K562 (cell line): ENCODE data around the gene UMODL1. TPM values are rescaled to one million over a fixed set of nuclear protein-coding genes. Genes with fewer than 3 reads are reported as not detected.

Experiments
- ATAC-seq: fragments of 200-7000 bp; cut with Tn5 transposase; 3 replicates; pipeline ENCODE4 v1.9.1; 2020; ENCODE audit warnings: moderate library complexity
- BruUV-seq: library from RNA; stranded (reverse); fragments of 400-500 nt; replicated peaks from 2 replicates; lab custom pipeline; 2021; lab: Mats Ljungman, UMichigan
- CTCF ChIA-PET: fragments of 300-600 bp; formaldehyde crosslinking; extraction: SDS; loops from one replicate; lab custom pipeline; 2021; ENCODE audit warnings: low intra/inter-chr PET ratio; lab: Yijun Ruan, JAX
- POLR2A ChIA-PET: fragments of 300-600, 350-650 bp; sonication (Branson Sonifier 250); formaldehyde crosslinking; extraction: SDS; loops from one replicate; lab custom pipeline; 2021; ENCODE audit warnings: antibody characterized with exemption, inconsistent platforms; lab: Yijun Ruan, JAX
- DNase-seq, 4 experiments: peaks; one replicate each; pipeline versions ENCODE4 v3.0.0 to v3.0.0-alpha.2; 2011 to 2018; ENCODE audit warnings: low spot score in 3 of 4, mixed read lengths in 3 of 4; ENCODE audit errors: extremely low read depth in 1 of 4
- FAIRE-seq: peaks from 2 replicates; lab custom pipeline; 2011; peaks lifted over from hg19 to GRCh38; lab: Jason Lieb, UNC
- H2AFZ ChIP-seq: 2 replicates; pipeline ENCODE4 v1.6.0; 2011; ENCODE audit warnings: low read depth, low read length, control low read depth, inconsistent platforms
- H3K27ac ChIP-seq: fragments of 200-600 bp; 3 replicates; pipeline ENCODE4 v1.8.0; 2011; ENCODE audit warnings: low read depth, mild to moderate bottlenecking, control low read depth, inconsistent platforms, low read length, moderate library complexity, mixed read lengths; ENCODE audit errors: extremely low read depth
- H3K27me3 ChIP-seq, 2 experiments: fragments of 300-600 bp in 1 of 2; 2 replicates in 1 of 2; 3 replicates in 1 of 2; pipeline versions ENCODE4 v1.6.0 to v1.8.0; 2011; ENCODE audit warnings: inconsistent platforms in 2 of 2, low read length in 2 of 2, mild to moderate bottlenecking in 1 of 2, mixed read lengths in 1 of 2, moderate library complexity in 1 of 2; ENCODE audit not compliant: control insufficient read depth in 2 of 2, insufficient read depth in 2 of 2
- H3K36me3 ChIP-seq: fragments of 300-600 bp; 3 replicates; pipeline ENCODE4 v1.8.0; 2011; ENCODE audit warnings: mild to moderate bottlenecking, low read length, inconsistent platforms; ENCODE audit not compliant: control insufficient read depth, insufficient read depth
- H3K4me1 ChIP-seq, 2 experiments: fragments of 200-600 bp in 1 of 2; replicated peaks in 1 of 2; 2 replicates in 1 of 2; 3 replicates in 1 of 2; pipeline versions ENCODE4 v1.5.1 to v1.8.0; 2011; ENCODE audit warnings: inconsistent platforms in 2 of 2, low read length in 2 of 2, mild to moderate bottlenecking in 1 of 2, mixed read lengths in 1 of 2, moderate library complexity in 1 of 2; ENCODE audit not compliant: control insufficient read depth in 2 of 2, insufficient read depth in 2 of 2
- H3K4me2 ChIP-seq: 2 replicates; pipeline ENCODE4 v1.6.1; 2011; ENCODE audit warnings: low read length, control low read depth, inconsistent platforms, mixed read lengths; ENCODE audit not compliant: insufficient read depth
- H3K4me3 ChIP-seq: fragments of 200-600 bp; sonication (generic), shearing (Covaris generic); 2 replicates; pipeline ENCODE4 v1.5.1; 2016; ENCODE audit warnings: control low read depth, inconsistent platforms
- H3K79me2 ChIP-seq: fragments of 200-600 bp; 3 replicates; pipeline ENCODE4 v1.8.0; 2011; ENCODE audit warnings: low read length, inconsistent platforms; ENCODE audit not compliant: control insufficient read depth, insufficient read depth
- H3K9ac ChIP-seq, 2 experiments: 2 replicates each; pipeline versions ENCODE4 v1.6.0 to v1.6.1; 2011; ENCODE audit warnings: low read depth in 2 of 2, low read length in 2 of 2, control low read depth in 1 of 2, inconsistent platforms in 1 of 2, mild to moderate bottlenecking in 1 of 2, mixed read lengths in 1 of 2; ENCODE audit not compliant: insufficient read depth in 1 of 2
- H3K9me1 ChIP-seq: one replicate; pipeline ENCODE4 v1.6.0; 2011; ENCODE audit warnings: inconsistent platforms, mild to moderate bottlenecking, low read length, moderate library complexity; ENCODE audit not compliant: control insufficient read depth, insufficient read depth
- H3K9me3 ChIP-seq: replicated peaks from 2 replicates; pipeline ENCODE4 v1.5.1; 2011; ENCODE audit warnings: low read depth, low read length, inconsistent platforms; ENCODE audit not compliant: control insufficient read depth, insufficient read depth
- H4K20me1 ChIP-seq: replicated peaks from 2 replicates; pipeline ENCODE4 v1.6.1; 2011; ENCODE audit warnings: low read length, inconsistent platforms, mixed read lengths; ENCODE audit not compliant: control insufficient read depth, insufficient read depth
- FOXK2 ChIP-seq, 2 experiments: fragments of 450-650 bp; IDR thresholded peaks in 1 of 2; conservative IDR thresholded peaks in 1 of 2; 2 replicates each; pipeline ENCODE4 v1.6.1; 2016; ENCODE audit warnings: low read depth in 2 of 2, mild to moderate bottlenecking in 1 of 2
- HEY1 ChIP-seq: fragments of 250-450 bp; sonication (Bioruptor Pico); IDR thresholded peaks from 2 replicates; pipeline ENCODE4 v1.5.0; 2020; ENCODE audit warnings: mild to moderate bottlenecking, moderate library complexity, borderline replicate concordance
- HMG20B ChIP-seq: fragments of 250-450 bp; sonication (Bioruptor Pico); IDR thresholded peaks from 2 replicates; pipeline ENCODE4 v1.5.0; 2021; ENCODE audit warnings: mild to moderate bottlenecking
- KHSRP ChIP-seq: fragments of 450-650 bp; IDR thresholded peaks from 2 replicates; pipeline ENCODE4 v1.6.1; 2017
- NCOA1 ChIP-seq: fragments of 450-650 bp; IDR thresholded peaks from 2 replicates; pipeline ENCODE4 v1.6.1; 2016; ENCODE audit warnings: low read depth
- NFE2L1 ChIP-seq: fragments of 450-650 bp; IDR thresholded peaks from 2 replicates; pipeline ENCODE4 v1.6.1; 2016; ENCODE audit warnings: missing genetic modification characterization, low read depth, mild to moderate bottlenecking, missing compliant biosample characterization, moderate library complexity, borderline replicate concordance
- NFYB ChIP-seq: IDR thresholded peaks from 2 replicates; pipeline ENCODE4 v1.6.1; 2011; ENCODE audit warnings: mild to moderate bottlenecking, moderate library complexity; ENCODE audit not compliant: insufficient read length; ENCODE audit errors: extremely low read depth
- NR4A1 ChIP-seq, 2 experiments: fragments of 250-450 bp in 1 of 2; fragments of 450-650 bp in 1 of 2; sonication (Bioruptor Pico) in 1 of 2; IDR thresholded peaks; 2 replicates each; pipeline versions ENCODE4 v1.4.0 to v1.6.1; 2016 to 2020; ENCODE audit warnings: mild to moderate bottlenecking in 2 of 2, missing compliant biosample characterization in 1 of 2, missing genetic modification characterization in 1 of 2, moderate library complexity in 1 of 2
- RBM14 ChIP-seq: fragments of 200-400 bp; formaldehyde crosslinking; IDR thresholded peaks from 2 replicates; pipeline ENCODE4 v1.6.1; 2018; ENCODE audit warnings: low read depth, mild to moderate bottlenecking, low read length, moderate library complexity, borderline replicate concordance; ENCODE audit not compliant: insufficient read depth
- RFX5 ChIP-seq: IDR thresholded peaks from 2 replicates; pipeline ENCODE4 v1.6.1; 2011; ENCODE audit warnings: low read depth, mild to moderate bottlenecking, improper control_type of control experiment, low read length
- TAF1 ChIP-seq: IDR thresholded peaks from 2 replicates; pipeline ENCODE4 v1.6.1; 2011; ENCODE audit warnings: mild to moderate bottlenecking, low read length, moderate library complexity; ENCODE audit not compliant: insufficient read depth, control insufficient read depth, severe bottlenecking; ENCODE audit errors: extremely low read depth
- TBP ChIP-seq: optimal IDR thresholded peaks from 2 replicates; pipeline ENCODE3; 2011; ENCODE audit warnings: low read depth, low read length, improper control_type of control experiment
- XRCC5 ChIP-seq: fragments of 200-400 bp; formaldehyde crosslinking; IDR thresholded peaks from 2 replicates; pipeline ENCODE4 v1.6.1; 2017; ENCODE audit warnings: low read depth, mild to moderate bottlenecking, low read length
- ZNF212 ChIP-seq: fragments of 450-650 bp; formaldehyde crosslinking; IDR thresholded peaks from 2 replicates; pipeline ENCODE4 v1.4.0; 2020; ENCODE audit warnings: mild to moderate bottlenecking
- ZNF3 ChIP-seq: fragments of 250-450 bp; sonication (Bioruptor Pico); IDR thresholded peaks from 2 replicates; pipeline ENCODE4 v1.5.0; 2021; ENCODE audit warnings: mild to moderate bottlenecking, moderate library complexity
- ZNF354B ChIP-seq: fragments of 250-450 bp; sonication (Bioruptor Pico); IDR thresholded peaks from 2 replicates; pipeline ENCODE4 v1.4.0; 2020
- ZNF445 ChIP-seq: fragments of 250-450 bp; sonication (Bioruptor Pico); IDR thresholded peaks from 2 replicates; pipeline ENCODE4 v1.4.0; 2020; ENCODE audit warnings: low read depth, mild to moderate bottlenecking, moderate library complexity
- ZNF764 ChIP-seq: fragments of 250-450 bp; sonication (Bioruptor Pico); IDR thresholded peaks from 2 replicates; pipeline ENCODE4 v1.4.0; 2020; ENCODE audit warnings: low read depth, mild to moderate bottlenecking, moderate library complexity
- WGBS: fragments of 100-300 bp; shearing (Covaris generic); methylation state at CpG from one replicate; pipeline ENCODE4 v1.1.6; 2016; ENCODE audit warnings: low coverage, mixed read lengths; ENCODE audit not compliant: insufficient coverage; ENCODE audit errors: missing lambda C conversion rate; 5-methylcytosine and 5-hydroxymethylcytosine counted together
- in situ Hi-C: fragments of 300-500 bp; cut with MboI; formaldehyde crosslinking; loops from 4 replicates; pipeline ENCODE4 v1.15.0; 2018; ENCODE audit warnings: inconsistent platforms, mixed read lengths
- intact Hi-C: fragments of 100-400 bp; cut with micrococcal nuclease; formaldehyde crosslinking; loops from 2 replicates; pipeline ENCODE4 v1.14.2; 2022
- polyA plus RNA-seq, 8 experiments: library from polyadenylated mRNA; depleted of rRNA in 4 of 8; stranded (reverse) in 5 of 8; unstranded in 3 of 8; fragments of >200 nt; fragmentation: Nextera tagmentation in 2 of 8; fragmentation: Illumina TruSeq in 1 of 8; extraction: Ambion mirVana in 2 of 8; extraction: Trizol in 1 of 8; gene quantifications; 2 replicates each; pipeline versions ENCODE4 v1.2.1 to v1.2.3, GENCODE V29; 2011 to 2014; ENCODE audit warnings: inconsistent platforms in 1 of 8, missing spikeins in 1 of 8
- total RNA-seq, 7 experiments: library from RNA; depleted of rRNA in 6 of 7; stranded (reverse); fragments of >200 nt in 6 of 7; fragmentation: Illumina TruSeq in 2 of 7; extraction: Trizol in 2 of 7; gene quantifications; 2 replicates each; pipeline versions ENCODE4 v1.2.1 to v1.2.3, GENCODE V29; 2011 to 2021; ENCODE audit warnings: low replicate concordance in 1 of 7
- TF ChIP-seq, protein P1 (sequence below): sonication (generic); formaldehyde crosslinking; IDR thresholded peaks from 2 replicates; pipeline ENCODE4 v1.8.1; 2023; ENCODE audit warnings: mild to moderate bottlenecking, missing genetic modification reagents, moderate library complexity

Gene UMODL1
- total and polyA plus RNA-seq, 9 of the 15 experiments (the other 6 are each of a cell fraction or from before 2014, with no cell fraction given): not detected

DNA sequence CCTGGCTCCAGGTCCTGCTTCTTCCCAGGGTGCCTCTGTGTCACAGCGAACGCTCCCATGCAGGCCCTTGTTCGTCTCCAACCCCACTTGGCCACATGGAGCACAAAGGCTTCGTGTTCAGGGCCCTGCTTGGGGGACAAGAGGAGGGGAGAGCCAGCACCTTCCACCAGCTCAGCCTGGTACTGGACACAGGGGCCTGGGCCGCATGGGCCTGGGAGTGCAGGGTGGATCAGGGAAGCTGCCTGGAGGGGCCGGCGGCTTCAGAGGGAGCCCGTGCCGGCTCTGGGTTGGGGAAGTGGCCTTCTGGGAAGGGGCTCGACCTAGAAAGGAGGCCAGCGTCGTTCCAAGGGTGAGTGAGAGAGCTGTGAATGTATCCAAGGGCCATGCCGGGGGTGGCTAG lies 53.0 kb downstream of the UMODL1 start (continued):
- TF ChIP-seq NCOA1 (no peak), ZNF3 (no peak), RFX5 (no peak), ZNF764 (CRISPR knock-in tag) (no peak), TAF1 (no peak), NR4A1 (CRISPR knock-in tag; IDR thresholded peaks at IDR 0.05) (no peak), NR4A1 (tag; IDR thresholded peaks at IDR 0.05) (no peak)
- TF ChIP-seq, all 486 proteins: peak for 0

GRCh38 chr21:42124826-42125570 lies 53.9 kb downstream of the UMODL1 start:
- Histone ChIP-seq H2AFZ (no peak overlapping the region), H3K27me3 (peaks cover 58 to 93% of the 10 kb centered on the region in 2 experiments), H4K20me1 (peaks cover 11% of the 10 kb centered on the region), H3K36me3 (no peaks in the 10 kb centered on the region), H3K4me1 (peaks cover 0 to 9% of the 10 kb centered on the region in 2 experiments; a peak in 1 of 5 replicates), H3K9ac (no peak overlapping the region; a peak in 1 of 4 replicates), H3K9me1 (no peaks in the 10 kb centered on the region), H3K4me3 (no peak overlapping the region), H3K4me2 (no peak overlapping the region), H3K9me3 (no peaks in the 10 kb centered on the region), H3K27ac (no peak overlapping the region), H3K79me2 (no peaks in the 10 kb centered on the region)
- no TSS peak for BruUV-seq
- FAIRE-seq (no peak), ATAC-seq (no peak; the same call in 2 of the 3 replicates), DNase-seq (no peak)
- ChIA-PET POLR2A (interaction anchor here (0.9 to 2.1 kb wide), 3 partner anchors 8 to 11 kb away, joined by 3 to 8 read pairs (median 4); no protein-coding TSS in a partner anchor), CTCF (no interaction called here)
- 1% methylated on average over 19 of the region's 19 CpGs for WGBS
- intact Hi-C loops: no loop called here
- in situ Hi-C loops: no loop called here
- TF ChIP-seq, protein P1, sequence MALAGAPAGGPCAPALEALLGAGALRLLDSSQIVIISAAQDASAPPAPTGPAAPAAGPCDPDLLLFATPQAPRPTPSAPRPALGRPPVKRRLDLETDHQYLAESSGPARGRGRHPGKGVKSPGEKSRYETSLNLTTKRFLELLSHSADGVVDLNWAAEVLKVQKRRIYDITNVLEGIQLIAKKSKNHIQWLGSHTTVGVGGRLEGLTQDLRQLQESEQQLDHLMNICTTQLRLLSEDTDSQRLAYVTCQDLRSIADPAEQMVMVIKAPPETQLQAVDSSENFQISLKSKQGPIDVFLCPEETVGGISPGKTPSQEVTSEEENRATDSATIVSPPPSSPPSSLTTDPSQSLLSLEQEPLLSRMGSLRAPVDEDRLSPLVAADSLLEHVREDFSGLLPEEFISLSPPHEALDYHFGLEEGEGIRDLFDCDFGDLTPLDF: no peak
- TF ChIP-seq ZNF764 (CRISPR knock-in tag) (no peak), FOXK2 (conservative IDR thresholded peaks at IDR 0.05 in 1 of 2, IDR thresholded peaks at IDR 0.05 in 1 of 2; ENCODE audit: low read depth in 2 of 2) (no peak), ZNF354B (CRISPR knock-in tag) (no peak), TBP (no peak), HMG20B (no peak), NFYB (no peak), ZNF445 (CRISPR knock-in tag) (no peak), HEY1 (CRISPR knock-in tag) (no peak), NFE2L1 (tag) (no peak), KHSRP (no peak), XRCC5 (no peak), RBM14 (no peak), ZNF212 (CRISPR knock-in tag) (no peak)
